Measurements from ENCODE around the gene ZNRD2. TPM values are rescaled to one million over a fixed set of nuclear protein-coding genes. Genes with fewer than 3 reads are reported as not detected.

ZNRD2 gene
- total RNA-seq, 5 donors from 2014 or later (not counting 1 experiment from before 2014, with no cell fraction given): 32.5 to 36.9 (median 34.5) TPM

DNA sequence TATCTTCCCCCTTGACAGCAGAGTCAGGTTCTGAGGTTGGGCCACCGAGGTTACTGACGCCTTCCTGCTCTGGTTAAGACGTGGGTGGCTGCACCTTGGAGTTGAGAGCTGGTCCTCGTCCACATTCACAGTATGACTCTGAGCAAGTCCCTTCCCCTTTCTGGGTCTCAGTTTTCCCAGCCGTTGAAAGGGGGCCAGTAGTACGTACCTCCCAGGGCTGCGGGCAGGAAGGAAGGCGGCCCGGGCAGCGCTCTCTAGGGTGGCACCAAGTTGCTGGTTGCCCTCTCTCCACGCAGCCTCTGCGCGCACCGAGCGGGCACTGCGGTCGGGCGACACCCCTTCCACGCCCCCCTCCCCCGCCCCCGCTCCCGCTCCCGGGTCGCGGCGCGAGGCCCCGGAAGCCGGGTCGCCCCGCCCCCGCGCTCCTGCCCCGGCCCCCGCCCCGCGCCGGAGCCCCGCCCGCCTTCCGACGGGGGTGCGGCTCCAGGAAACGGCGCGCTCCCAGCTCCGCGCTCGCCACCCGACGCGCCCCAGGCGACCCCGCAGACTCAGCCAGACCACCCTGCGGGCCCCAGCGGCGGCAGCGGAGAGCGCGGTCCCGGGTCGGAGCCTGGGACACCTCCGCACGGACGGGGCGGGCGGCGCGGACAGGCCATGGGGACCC is 5.4 kb downstream of the ZNRD2 start, which contains the start of gene EHBP1L1:
Gene EHBP1L1, plus strand, starts transcription at position 486 of the 664 bp plus-strand sequence. CDS start 250 bp downstream, outside the sequence.
- Histone ChIP-seq H3K4me3 (ENCODE audit: control insufficient read depth in 1 of 2, extremely low read depth in 1 of 2, low read length in 1 of 2) (peak within 1 kb of the TSS; percentile 78 to 79), H3K36me3 (ENCODE audit: control insufficient read depth in 2 of 2, extremely low read depth in 1 of 2, insufficient read depth in 1 of 2, low read length in 1 of 2) (peaks cover 10 to 22% of the 10 kb centered on the region in 2 donors), H3K4me1 (ENCODE audit: control insufficient read depth in 1 of 2, extremely low read depth in 1 of 2, insufficient read depth in 2 of 2, low read length in 2 of 2) (peaks cover 31 to 75% of the 10 kb centered on the region in 2 experiments), H3K27ac (ENCODE audit: low read length) (peak within 1 kb of the TSS; percentile 86), H3K27me3 (replicated peaks in 1 of 2; ENCODE audit: control insufficient read depth in 2 of 2, extremely low read depth in 1 of 2, insufficient read depth in 2 of 2, low read length in 1 of 2) (no peaks in the 10 kb centered on the region), H3K9me3 (no peaks in the 10 kb centered on the region)
- H3K36me3 Mint-ChIP-seq: peaks cover 12% of the 10 kb centered on the region
- peak; percentile 43 to 54 (median 47) for ATAC-seq (replicated peaks in 1 of 4)
- peak; percentile 51 to 87 (median 71) for DNase-seq
- H3K9me3 Mint-ChIP-seq: no peaks in the 10 kb centered on the region
- H3K4me3 Mint-ChIP-seq: peak within 1 kb of the TSS; percentile 87 to 98 (median 93)
- H3K27ac Mint-ChIP-seq: peak within 1 kb of the TSS; percentile 93 to 96
- 0% methylated on average over 48 of the region's 69 CpGs for WGBS (ENCODE audit: insufficient coverage)
- ChIA-PET POLR2A (interaction anchor here (0.5 to 0.7 kb wide), 3 partner anchors 10 to 29 kb away, joined by 3 to 4 read pairs (median 3); no protein-coding TSS in a partner anchor), CTCF (interaction anchor here (0.5 to 1.8 kb wide), 6 partner anchors 9 to 242 kb away, joined by 3 to 7 read pairs (median 4); partner anchors contain the start of gene PCNX3 (in 1 of the 2))
- H3K4me1 Mint-ChIP-seq: peaks cover 54 to 64% (median 58%) of the 10 kb centered on the region in 3 donors
- H3K27me3 Mint-ChIP-seq: no peaks in the 10 kb centered on the region

DNA sequence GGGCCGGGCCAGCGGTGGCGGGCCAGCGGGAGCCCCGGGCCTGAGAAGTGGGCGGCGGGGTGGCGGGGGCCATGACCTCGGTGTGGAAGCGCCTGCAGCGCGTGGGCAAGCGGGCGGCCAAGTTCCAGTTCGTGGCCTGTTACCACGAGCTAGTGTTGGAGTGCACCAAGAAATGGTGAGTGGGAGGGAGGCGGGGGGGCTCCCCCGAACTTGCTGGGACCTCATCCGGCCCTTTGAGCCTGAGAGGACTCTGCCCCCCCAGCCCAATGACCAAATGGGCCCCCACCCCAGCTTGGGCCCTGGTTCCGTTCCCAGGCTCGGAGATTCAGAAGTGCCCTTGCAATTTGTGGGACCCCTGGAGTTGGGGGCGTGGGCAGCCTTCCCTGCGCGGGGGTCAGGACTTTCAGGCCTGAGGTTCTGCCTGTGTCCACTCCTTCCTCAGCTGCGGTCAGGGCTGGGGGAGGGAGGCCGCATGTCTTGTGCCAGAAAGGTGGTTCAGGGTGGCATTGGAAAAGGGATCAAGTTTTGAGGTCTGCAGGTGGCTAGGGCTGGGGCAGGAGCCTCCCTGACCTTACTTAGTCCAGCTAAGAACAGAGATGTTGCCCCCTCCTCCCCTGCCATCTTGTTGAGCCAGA is 6.1 kb downstream of the ZNRD2 start:
- H3K27ac Mint-ChIP-seq: peak overlapping the region; percentile 86
- WGBS (ENCODE audit: insufficient coverage): 2% methylated on average over 21 of the region's 26 CpGs
- ATAC-seq (replicated peaks in 1 of 4) (peak in 1 of 4 experiments; percentile 0), DNase-seq (no peak)
- H3K9me3 ChIP-seq: no peaks in the 10 kb centered on the region
- H3K27me3 ChIP-seq (replicated peaks in 1 of 2; ENCODE audit: control insufficient read depth in 2 of 2, extremely low read depth in 1 of 2, insufficient read depth in 2 of 2, low read length in 1 of 2): no peaks in the 10 kb centered on the region
- H3K36me3 Mint-ChIP-seq: peaks cover 12% of the 10 kb centered on the region
- H3K4me1 Mint-ChIP-seq: peaks cover 48 to 58% (median 51%) of the 10 kb centered on the region in 3 donors
- peaks cover 10 to 27% of the 10 kb centered on the region in 2 donors for H3K36me3 ChIP-seq (ENCODE audit: control insufficient read depth in 2 of 2, extremely low read depth in 1 of 2, insufficient read depth in 1 of 2, low read length in 1 of 2)
- peak overlapping the region; percentile 80 to 98 (median 84) for H3K4me3 Mint-ChIP-seq
- peak overlapping the region; percentile 73 to 78 for H3K4me3 ChIP-seq (ENCODE audit: control insufficient read depth in 1 of 2, extremely low read depth in 1 of 2, low read length in 1 of 2)
- peak overlapping the region; percentile 43 for H3K27ac ChIP-seq (ENCODE audit: low read length)
- ChIA-PET CTCF (interaction anchor here (0.5 to 1.8 kb wide), 8 partner anchors 10 to 69 kb away, joined by 3 to 7 read pairs (median 4); partner anchors contain the start of gene PCNX3 (in 1 of the 2)), POLR2A (interaction anchor here (0.5 to 0.7 kb wide), 2 partner anchors 10 to 30 kb away, joined by 3 to 4 read pairs; no protein-coding TSS in a partner anchor)
- H3K27me3 Mint-ChIP-seq: no peaks in the 10 kb centered on the region
- peaks cover 25 to 68% of the 10 kb centered on the region in 2 experiments for H3K4me1 ChIP-seq (ENCODE audit: control insufficient read depth in 1 of 2, extremely low read depth in 1 of 2, insufficient read depth in 2 of 2, low read length in 2 of 2)
- H3K9me3 Mint-ChIP-seq: no peaks in the 10 kb centered on the region

DNA sequence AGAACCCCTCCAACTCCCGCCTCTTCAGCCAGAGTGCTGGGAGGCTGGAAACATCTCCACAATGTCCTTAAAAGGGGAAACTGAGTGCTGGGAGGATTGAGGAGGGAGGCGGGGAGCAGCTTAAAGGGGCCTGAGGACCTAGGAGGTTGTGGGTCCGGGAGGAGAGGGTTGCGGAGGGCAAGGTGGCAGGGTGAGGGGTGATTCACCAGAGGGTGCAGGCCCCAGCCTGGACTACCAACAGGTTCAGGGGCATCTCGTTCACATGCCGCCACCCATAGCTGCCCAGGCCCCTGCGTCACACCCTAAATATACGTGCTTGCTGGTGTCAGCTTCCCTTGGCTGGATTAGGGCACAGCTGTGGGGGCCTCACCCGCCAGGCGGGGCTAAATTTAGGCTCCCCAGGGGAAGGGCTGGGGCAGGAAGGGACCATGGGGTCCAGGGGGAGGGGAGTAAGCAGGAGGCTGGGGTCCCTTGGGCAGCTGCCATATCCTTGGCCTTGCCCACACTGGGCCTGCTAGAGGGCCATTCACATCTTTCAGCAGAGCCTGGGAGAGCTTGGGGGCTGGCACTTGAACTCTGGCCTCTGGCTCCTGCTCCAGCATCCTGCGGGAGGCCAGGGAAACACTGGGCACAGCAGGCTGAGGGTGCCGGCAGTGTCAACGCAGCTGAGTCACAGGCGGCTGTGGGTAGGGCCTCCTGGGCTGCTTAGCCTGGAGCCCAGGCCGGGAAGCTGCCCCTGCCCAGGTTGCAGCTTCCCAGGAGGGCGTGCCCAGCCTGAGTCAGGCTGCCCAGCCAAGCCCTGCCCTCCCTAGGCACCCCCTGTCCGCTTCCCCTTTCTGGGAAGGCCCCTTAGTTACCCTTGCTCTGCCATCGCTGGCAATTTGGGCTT is 6.8 kb downstream of the ZNRD2 start:
- H3K27me3 ChIP-seq (replicated peaks in 1 of 2; ENCODE audit: control insufficient read depth in 2 of 2, extremely low read depth in 1 of 2, insufficient read depth in 2 of 2, low read length in 1 of 2): no peaks in the 10 kb centered on the region
- H3K9me3 Mint-ChIP-seq: no peaks in the 10 kb centered on the region
- 27% methylated on average over 16 of the region's 18 CpGs for WGBS (ENCODE audit: insufficient coverage)
- H3K4me3 ChIP-seq (ENCODE audit: control insufficient read depth in 1 of 2, extremely low read depth in 1 of 2, low read length in 1 of 2): peak overlapping the region; percentile 73 to 78
- peak overlapping the region; percentile 80 to 98 (median 84) for H3K4me3 Mint-ChIP-seq
- H3K36me3 ChIP-seq (ENCODE audit: control insufficient read depth in 2 of 2, extremely low read depth in 1 of 2, insufficient read depth in 1 of 2, low read length in 1 of 2): peaks cover 10 to 34% of the 10 kb centered on the region in 2 donors
- peaks cover 41 to 50% (median 45%) of the 10 kb centered on the region in 3 donors for H3K4me1 Mint-ChIP-seq
- ChIA-PET POLR2A (interaction anchor here in 1 of 2 donors (0.6 kb wide), 1 partner anchor 10 kb away, joined by 7 read pairs; no protein-coding TSS in a partner anchor), CTCF (interaction anchor here (0.5 to 1.8 kb wide), 6 partner anchors 11 to 70 kb away, joined by 3 to 6 read pairs (median 4); no protein-coding TSS in a partner anchor)
- peaks cover 17 to 61% of the 10 kb centered on the region in 2 experiments for H3K4me1 ChIP-seq (ENCODE audit: control insufficient read depth in 1 of 2, extremely low read depth in 1 of 2, insufficient read depth in 2 of 2, low read length in 2 of 2)
- H3K36me3 Mint-ChIP-seq: peaks cover 12% of the 10 kb centered on the region
- H3K27ac Mint-ChIP-seq: peak overlapping the region; percentile 86 to 88
- no peaks in the 10 kb centered on the region for H3K27me3 Mint-ChIP-seq
- no peak for ATAC-seq (replicated peaks in 1 of 4)
- DNase-seq: peak in 6 of 35 experiments; percentile 22 to 52 (median 35)
- H3K27ac ChIP-seq (ENCODE audit: low read length): peak overlapping the region; percentile 43
- H3K9me3 ChIP-seq: no peaks in the 10 kb centered on the region

DNA sequence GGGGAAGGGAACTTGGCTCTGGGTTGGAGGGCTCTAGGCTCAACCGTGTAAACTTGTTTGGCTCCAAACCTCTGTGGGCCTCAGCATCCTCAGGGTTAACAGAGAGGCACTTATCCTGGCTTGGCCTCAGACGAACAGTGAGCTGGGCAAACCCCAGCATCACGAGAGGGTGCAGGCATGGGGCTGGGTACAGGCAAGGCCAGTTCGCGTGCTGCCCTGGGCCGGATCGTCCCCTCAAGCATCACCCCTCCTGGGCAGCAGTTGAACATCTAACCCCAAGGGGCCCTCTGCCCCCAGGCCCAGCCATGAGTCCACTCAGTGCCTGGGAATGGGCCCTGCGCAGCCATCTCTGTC is 7.5 kb downstream of the ZNRD2 start:
- Mint-ChIP-seq H3K27me3 (no peaks in the 10 kb centered on the region), H3K4me1 (peaks cover 39 to 48% (median 46%) of the 10 kb centered on the region in 3 donors), H3K9me3 (no peaks in the 10 kb centered on the region), H3K36me3 (peaks cover 12% of the 10 kb centered on the region), H3K4me3 (peak overlapping the region; percentile 26 to 98 (median 60)), H3K27ac (peak overlapping the region; percentile 76 to 88)
- Histone ChIP-seq H3K36me3 (ENCODE audit: control insufficient read depth in 2 of 2, extremely low read depth in 1 of 2, insufficient read depth in 1 of 2, low read length in 1 of 2) (peaks cover 10 to 40% of the 10 kb centered on the region in 2 donors), H3K4me3 (ENCODE audit: control insufficient read depth in 1 of 2, extremely low read depth in 1 of 2, low read length in 1 of 2) (peak overlapping the region; percentile 73 to 78), H3K9me3 (no peaks in the 10 kb centered on the region), H3K4me1 (ENCODE audit: control insufficient read depth in 1 of 2, extremely low read depth in 1 of 2, insufficient read depth in 2 of 2, low read length in 2 of 2) (peaks cover 17 to 58% of the 10 kb centered on the region in 2 experiments), H3K27me3 (replicated peaks in 1 of 2; ENCODE audit: control insufficient read depth in 2 of 2, extremely low read depth in 1 of 2, insufficient read depth in 2 of 2, low read length in 1 of 2) (no peaks in the 10 kb centered on the region), H3K27ac (ENCODE audit: low read length) (peak overlapping the region; percentile 43)
- ATAC-seq (replicated peaks in 1 of 4) (no peak), DNase-seq (no peak)
- ChIA-PET CTCF (interaction anchor here in 1 of 2 donors (0.5 to 1.8 kb wide), 3 partner anchors 10 to 58 kb away, joined by 4 to 6 read pairs (median 4); no protein-coding TSS in a partner anchor), POLR2A (no interaction called here)
- 67% methylated on average over 8 of the region's 8 CpGs for WGBS (ENCODE audit: insufficient coverage)

DNA sequence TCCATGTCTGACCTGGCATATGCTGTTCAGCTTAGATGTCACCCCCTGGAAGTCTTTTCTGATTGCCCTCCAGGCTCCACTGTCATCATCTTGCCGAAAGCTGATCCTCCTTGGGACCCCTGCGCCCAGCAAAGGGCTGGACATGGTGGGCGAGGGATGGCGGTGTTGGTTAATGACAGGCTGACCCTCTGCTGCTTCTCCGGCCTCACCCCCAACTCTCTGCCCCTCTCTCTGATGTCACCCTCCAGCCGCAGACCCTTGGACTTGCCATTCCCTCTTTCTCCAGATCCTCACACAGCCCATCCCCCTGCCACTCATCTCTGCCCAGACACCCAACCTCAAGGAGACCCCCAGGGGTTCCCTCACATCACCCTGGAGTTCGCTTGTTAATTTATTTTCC is 7.9 kb downstream of the ZNRD2 start:
- Histone ChIP-seq H3K9me3 (no peaks in the 10 kb centered on the region), H3K36me3 (ENCODE audit: control insufficient read depth in 2 of 2, extremely low read depth in 1 of 2, insufficient read depth in 1 of 2, low read length in 1 of 2) (peaks cover 10 to 42% of the 10 kb centered on the region in 2 donors), H3K4me3 (ENCODE audit: control insufficient read depth in 1 of 2, extremely low read depth in 1 of 2, low read length in 1 of 2) (peak overlapping the region in 1 of 2 donors; percentile 78), H3K27me3 (replicated peaks in 1 of 2; ENCODE audit: control insufficient read depth in 2 of 2, extremely low read depth in 1 of 2, insufficient read depth in 2 of 2, low read length in 1 of 2) (no peaks in the 10 kb centered on the region), H3K4me1 (ENCODE audit: control insufficient read depth in 1 of 2, extremely low read depth in 1 of 2, insufficient read depth in 2 of 2, low read length in 2 of 2) (peaks cover 17 to 55% of the 10 kb centered on the region in 2 experiments), H3K27ac (ENCODE audit: low read length) (no peak overlapping the region)
- H3K4me3 Mint-ChIP-seq: peak overlapping the region; percentile 41 to 98 (median 61)
- ATAC-seq (replicated peaks in 1 of 4) (no peak), DNase-seq (no peak)
- POLR2A ChIA-PET: no interaction called here
- CTCF ChIA-PET: interaction anchor here in 1 of 2 donors (0.5 to 1.8 kb wide), 3 partner anchors 10 to 58 kb away, joined by 4 to 6 read pairs (median 4); no protein-coding TSS in a partner anchor
- no peaks in the 10 kb centered on the region for H3K27me3 Mint-ChIP-seq
- no peaks in the 10 kb centered on the region for H3K9me3 Mint-ChIP-seq
- peak overlapping the region; percentile 76 to 88 for H3K27ac Mint-ChIP-seq
- peaks cover 15% of the 10 kb centered on the region for H3K36me3 Mint-ChIP-seq
- H3K4me1 Mint-ChIP-seq: peaks cover 37 to 47% (median 46%) of the 10 kb centered on the region in 3 donors
- WGBS (ENCODE audit: insufficient coverage): 95% methylated on average over 7 of the region's 7 CpGs

Data from T-cell (primary cell).